Cardiac muscle cell (in vitro differentiated cells and primary cell): ENCODE data around the gene NPDC1. TPM values are rescaled to one million over a fixed set of nuclear protein-coding genes. Genes with fewer than 3 reads are reported as not detected.

Experiments used
- DNase-seq, 2 donors: peaks; one replicate each; pipeline versions ENCODE4 v3.0.0 to v3.0.0-alpha.2; 2010 to 2017; ENCODE audit warnings: low read depth in 1 of 2, low spot score in 1 of 2
- H3K27ac ChIP-seq: fragments of 200-600 bp; sonication (generic); 2 replicates; pipeline ENCODE4 v1.5.1; 2016
- H3K27me3 ChIP-seq: fragments of 200-600 bp; sonication (generic); 2 replicates; pipeline ENCODE4 v1.6.0; 2016; ENCODE audit warnings: control low read depth
- H3K36me3 ChIP-seq: fragments of 200-600 bp; sonication (generic); 2 replicates; pipeline ENCODE4 v1.5.1; 2016; ENCODE audit warnings: control low read depth
- H3K4me1 ChIP-seq: fragments of 200-600 bp; sonication (generic); 2 replicates; pipeline ENCODE4 v1.8.1; 2017; ENCODE audit warnings: low read depth, mild to moderate bottlenecking, mixed run types
- H3K4me3 ChIP-seq: fragments of 200-600 bp; sonication (generic); 2 replicates; pipeline ENCODE4 v1.5.1; 2016; ENCODE audit warnings: mild to moderate bottlenecking
- H3K9me3 ChIP-seq: fragments of 200-600 bp; sonication (generic); 2 replicates; pipeline ENCODE4 v1.5.1; 2017; ENCODE audit warnings: low read depth, mild to moderate bottlenecking, control low read depth
- CTCF ChIP-seq: IDR thresholded peaks from 2 replicates; pipeline ENCODE4 v1.5.1; 2012; ENCODE audit warnings: low read depth, mild to moderate bottlenecking, low read length
- polyA plus RNA-seq: library from polyadenylated mRNA; unstranded; fragments of >200 nt; fragmentation: Nextera tagmentation; extraction: Ambion mirVana; gene quantifications from 2 replicates; pipeline ENCODE4 v1.2.1, GENCODE V29; 2016
- total RNA-seq: library from RNA; depleted of rRNA; stranded (reverse); fragments of >200 nt; gene quantifications from 2 replicates; pipeline ENCODE4 v1.2.3, GENCODE V29; 2016

The NPDC1 gene, protein sequence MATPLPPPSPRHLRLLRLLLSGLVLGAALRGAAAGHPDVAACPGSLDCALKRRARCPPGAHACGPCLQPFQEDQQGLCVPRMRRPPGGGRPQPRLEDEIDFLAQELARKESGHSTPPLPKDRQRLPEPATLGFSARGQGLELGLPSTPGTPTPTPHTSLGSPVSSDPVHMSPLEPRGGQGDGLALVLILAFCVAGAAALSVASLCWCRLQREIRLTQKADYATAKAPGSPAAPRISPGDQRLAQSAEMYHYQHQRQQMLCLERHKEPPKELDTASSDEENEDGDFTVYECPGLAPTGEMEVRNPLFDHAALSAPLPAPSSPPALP
- 40.8 and 65.1 TPM in 2 replicates for total RNA-seq
- 83.5 and 94.9 TPM in 2 replicates for polyA plus RNA-seq

- Histone ChIP-seq H3K36me3 (no peaks in the 10 kb centered on the region), H3K27me3 (peaks cover 67% of the 10 kb centered on the region), H3K4me1 (peaks cover 5% of the 10 kb centered on the region), H3K9me3 (no peaks in the 10 kb centered on the region), H3K27ac (no peak within 1 kb of the TSS), H3K4me3 (peak within 1 kb of the TSS; percentile 76)
- DNase-seq: peak; percentile 74 to 94
- peak; percentile 92 for TF ChIP-seq CTCF
These were observed at the start of gene NPDC1 for GRCh38 chr9:137046088-137046787. NPDC1 (minus strand) TSS chr9:137046177; CDS start chr9:137045989, 188 bp downstream.

DNA sequence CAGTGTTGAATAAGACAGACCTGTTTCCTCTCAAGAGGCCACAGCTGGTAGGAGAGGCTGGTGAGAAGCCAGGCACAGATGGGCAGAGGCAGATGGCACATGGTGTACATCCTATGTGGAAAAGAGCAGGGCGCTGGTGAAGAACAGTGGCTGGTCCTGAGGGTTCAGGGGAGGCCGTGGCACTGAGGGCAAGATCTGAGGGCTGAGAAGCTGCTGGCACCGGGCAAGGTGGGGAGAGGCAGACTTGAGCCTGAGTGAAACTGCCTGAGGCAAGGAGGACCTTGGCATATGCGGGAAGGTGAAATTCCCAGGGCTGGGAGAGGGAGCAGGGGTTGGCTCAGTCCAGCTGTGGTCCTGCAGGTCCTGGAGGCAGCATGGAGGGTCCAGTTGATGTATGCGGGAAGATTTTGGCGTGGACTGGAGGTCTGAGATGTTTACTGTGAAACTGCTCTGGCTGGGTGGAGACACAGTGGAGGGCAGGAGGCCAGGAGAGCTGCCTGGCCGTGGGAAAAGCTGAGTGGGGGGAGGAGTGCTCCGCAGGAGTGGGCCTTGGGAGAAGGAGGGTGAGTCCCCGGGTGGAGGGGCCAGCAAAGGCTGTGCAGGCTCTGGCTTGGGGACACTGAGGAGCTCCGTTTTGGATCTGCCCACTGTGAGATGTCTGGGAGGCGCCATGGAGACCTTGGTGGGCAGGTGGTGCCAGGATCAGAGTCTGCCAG is 43.4 kb upstream of the NPDC1 start:
- no peak overlapping the region for H3K27ac ChIP-seq
- H3K27me3 ChIP-seq: no peaks in the 10 kb centered on the region
- peaks cover 3% of the 10 kb centered on the region for H3K36me3 ChIP-seq
- peaks cover 4% of the 10 kb centered on the region for H3K4me1 ChIP-seq
- no peaks in the 10 kb centered on the region for H3K9me3 ChIP-seq
- TF ChIP-seq CTCF: no peak
- DNase-seq: no peak
- H3K4me3 ChIP-seq: no peak overlapping the region

DNA sequence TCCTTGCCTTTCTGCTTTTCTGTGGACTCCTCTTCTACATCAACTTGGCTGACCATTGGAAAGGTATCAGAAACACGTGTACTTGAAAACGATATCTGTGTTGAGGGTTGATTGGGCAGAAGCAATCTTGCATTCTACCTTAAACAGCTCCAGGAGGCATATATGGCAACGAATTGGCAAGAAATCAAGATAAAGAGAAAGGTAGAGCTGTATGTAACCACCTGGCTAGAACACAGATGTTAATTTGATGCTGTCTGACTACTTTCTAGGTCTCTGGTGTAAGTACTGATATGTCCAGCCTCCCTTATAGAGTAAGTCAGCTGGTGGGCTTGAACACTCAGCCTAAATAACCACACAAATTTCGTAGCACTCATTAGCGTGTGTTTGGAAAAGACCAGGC is 42.1 kb upstream of the NPDC1 start:
- Histone ChIP-seq H3K27me3 (no peaks in the 10 kb centered on the region), H3K9me3 (no peaks in the 10 kb centered on the region), H3K27ac (no peak overlapping the region), H3K4me3 (no peak overlapping the region), H3K4me1 (peaks cover 4% of the 10 kb centered on the region), H3K36me3 (peaks cover 3% of the 10 kb centered on the region)
- DNase-seq: no peak
- no peak for TF ChIP-seq CTCF

- Histone ChIP-seq H3K36me3 (peaks cover 3% of the 10 kb centered on the region), H3K9me3 (no peaks in the 10 kb centered on the region), H3K4me1 (peaks cover 4% of the 10 kb centered on the region), H3K27me3 (no peaks in the 10 kb centered on the region), H3K27ac (peak overlapping the region; percentile 86), H3K4me3 (peak overlapping the region; percentile 66)
- no peak for TF ChIP-seq CTCF
- no peak for DNase-seq
These were observed 41.5 kb upstream of the NPDC1 start for GRCh38 chr9:137087409-137087925.
